Pancreas (tissue), 10 donors: ENCODE measurements around the gene CCDC38. TPM values are rescaled to one million over a fixed set of nuclear protein-coding genes. Genes with fewer than 3 reads are reported as not detected.

ENCODE experiments used
- ATAC-seq, 4 donors: fragments of 200-7000 bp; cut with Tn5 transposase; one replicate each; pipeline versions ENCODE4 v1.8.0 to v1.9.1; 2020; ENCODE audit warnings: mild to moderate bottlenecking in 4 of 4, moderate library complexity in 4 of 4
- DNase-seq, 6 donors: peaks; one replicate each; pipeline ENCODE4 v3.0.0-alpha.2; 2020
- FAIRE-seq: peaks from 2 replicates; lab custom pipeline; 2012; peaks lifted over from hg19 to GRCh38; lab: Jason Lieb, UNC
- H3K27ac ChIP-seq, 4 donors: fragments of 200-600 bp; sonication (generic); 1 replicate in 3 of 4; 2 replicates in 1 of 4; pipeline versions ENCODE4 v1.5.0 to v1.8.0; 2020
- H3K27me3 ChIP-seq, 4 donors: fragments of 200-600 bp; one replicate each; pipeline ENCODE4 v1.8.0; 2021
- H3K36me3 ChIP-seq, 3 donors: fragments of 200-600 bp; sonication (generic) in 1 of 3; one replicate each; pipeline versions ENCODE4 v1.5.0 to v1.8.0; 2020 to 2021
- H3K4me1 ChIP-seq, 3 donors: fragments of 200-600 bp; one replicate each; pipeline ENCODE4 v1.8.0; 2021
- H3K4me3 ChIP-seq, 4 donors: fragments of 200-600 bp; sonication (generic) in 2 of 4; one replicate each; pipeline versions ENCODE4 v1.5.0 to v1.8.0; 2020 to 2021
- H3K9me3 ChIP-seq, 4 donors: fragments of 200-600 bp; one replicate each; pipeline ENCODE4 v1.8.0; 2021
- CTCF ChIP-seq, 4 donors: fragments of 200-600 bp; sonication (generic) in 3 of 4; IDR thresholded peaks; one replicate each; pipeline versions ENCODE4 v1.5.0 to v1.8.0; 2021; ENCODE audit warnings: antibody characterized with exemption in 4 of 4
- WGBS, 2 donors: extraction: QIAGEN DNeasy Blood & Tissue Kit; methylation state at CpG; one replicate each; pipeline ENCODE4 v1.1.7; 2013; 5-methylcytosine and 5-hydroxymethylcytosine counted together
- intact Hi-C, 3 donors: fragments of 100-400 bp; cut with DNase I; formaldehyde crosslinking; loops; one replicate each; pipeline versions ENCODE4 v1.11.1 to v1.14.2; 2022
- polyA plus RNA-seq, 2 donors: library from polyadenylated mRNA; stranded (reverse); fragments of 200-250 nt; gene quantifications; one replicate each; pipeline ENCODE4 v1.2.3, GENCODE V29; 2013
- total RNA-seq, 6 donors: library from RNA; stranded (reverse); fragmentation: NEBNext Ultra II Directional in 4 of 6; extraction: Animal tissue kit (Norgen Biotek cat#: 25700) in 4 of 6; gene quantifications; one replicate each; pipeline versions ENCODE4 v1.2.1 to v1.2.4, GENCODE V29; 2021 to 2023
- donor health status: healthy with polysubstance abuse.
- donor health status: DM: no; HTN: no; CAD: no; lungs with moderate emphysema.
- donor health status: DM: no; HTN: no; CAD: no.
- donor health status: control.
- donor health status: control.
- donor health status: Bipolar disorder and iron deficiency.
- donor health status: DM: yes; HTN: yes; CAD: no.
- donor health status: DM: no; HTN: no; CAD: no.
- donor health status: DM: no; HTN: no; CAD: no.
- donor health status: DM: yes; HTN: yes; CAD: no.

CCDC38 gene
- total RNA-seq (not detected), polyA plus RNA-seq (under 1 TPM in 1 of 2 donors, not detected in 1; 0.05 TPM)

- no peaks in the 10 kb centered on the region for H3K27me3 ChIP-seq
- peak; percentile 97 to 99 (median 98) for ATAC-seq
- no peak for TF ChIP-seq CTCF (IDR thresholded peaks at IDR 0.05)
- peak within 1 kb of the TSS; percentile 63 to 85 (median 73) for H3K4me3 ChIP-seq
- H3K4me1 ChIP-seq: peaks cover 0 to 7% (median 0%) of the 10 kb centered on the region in 3 donors
- no peak for FAIRE-seq
- WGBS, 2 donors: 0 to 1% methylated on average over 37 to 51 of the region's 51 CpGs
- H3K36me3 ChIP-seq: no peaks in the 10 kb centered on the region
- DNase-seq: peak; percentile 83 to 91 (median 85)
- H3K9me3 ChIP-seq: no peaks in the 10 kb centered on the region
- peak within 1 kb of the TSS; percentile 61 to 89 (median 79) for H3K27ac ChIP-seq
- intact Hi-C loops: no loop called here
Measured at GRCh38 chr12:95942524-95943329, at the start of gene CCDC38. Gene CCDC38, minus strand, starts transcription at chr12:95942614. Its CDS starts 6,105 bp downstream, at chr12:95936509.

DNA sequence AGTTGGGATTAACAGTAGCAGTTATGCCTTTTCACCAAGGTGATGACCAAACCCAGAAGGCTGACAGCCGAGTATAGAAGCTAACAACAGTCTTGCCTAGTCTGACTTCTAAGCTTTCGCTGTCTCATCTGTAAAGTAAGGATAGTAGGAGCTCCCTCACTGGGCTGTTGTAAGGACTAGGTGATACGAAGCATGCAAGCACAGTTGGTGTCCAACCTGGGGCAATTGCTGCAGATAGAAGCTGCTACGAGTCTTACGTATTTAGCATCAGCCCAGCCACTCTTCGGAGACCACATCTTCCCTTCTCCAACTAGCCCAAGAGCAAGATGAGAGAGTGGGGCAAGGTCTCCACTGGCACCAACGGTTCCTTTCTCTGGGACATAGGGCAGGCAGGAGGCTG lies 47.7 kb upstream of the CCDC38 start:
- no peak for DNase-seq
- FAIRE-seq: no peak
- Histone ChIP-seq H3K27me3 (no peaks in the 10 kb centered on the region), H3K27ac (no peak overlapping the region), H3K9me3 (no peaks in the 10 kb centered on the region), H3K36me3 (no peaks in the 10 kb centered on the region), H3K4me1 (no peaks in the 10 kb centered on the region), H3K4me3 (no peak overlapping the region)
- 73 to 74% methylated on average over 7 of the region's 7 CpGs for WGBS, 2 donors
- intact Hi-C loops: loop anchor here in 1 of 3 donors (10.0 kb wide), 1 partner anchor 65 kb away; no protein-coding TSS in a partner anchor
- TF ChIP-seq CTCF (IDR thresholded peaks at IDR 0.05): no peak
- ATAC-seq: no peak

DNA sequence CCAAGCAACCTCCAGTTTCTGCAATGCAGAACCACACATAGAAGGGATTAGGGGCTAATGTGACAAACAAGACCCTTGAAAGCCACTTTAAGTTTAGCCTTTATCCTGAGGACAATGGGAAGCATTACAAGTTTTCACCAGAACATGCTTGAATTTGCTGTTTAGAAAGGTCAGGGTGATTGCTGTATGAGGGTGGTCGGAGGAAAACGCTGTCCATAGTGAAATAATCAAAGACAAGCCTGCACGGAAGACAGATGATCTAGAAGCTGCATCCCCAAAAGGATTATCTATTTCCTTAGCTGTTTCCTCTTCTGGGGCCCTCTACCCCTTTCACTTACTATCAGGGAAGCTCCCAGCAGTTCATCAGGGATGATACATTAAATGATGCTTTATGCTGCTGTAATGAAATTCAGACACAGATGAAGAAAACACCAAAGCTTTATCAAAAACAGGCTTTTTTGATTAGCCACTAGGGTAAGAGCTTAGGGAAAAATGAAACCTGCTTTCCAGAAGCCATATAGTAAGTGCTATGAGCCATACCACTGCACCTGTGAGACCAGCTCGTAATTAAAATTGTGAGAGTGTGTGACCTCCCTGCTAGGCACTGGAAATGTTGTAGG lies 47.2 kb upstream of the CCDC38 start:
- intact Hi-C loops: loop anchor here in 1 of 3 donors (10.0 kb wide), 1 partner anchor 65 kb away; no protein-coding TSS in a partner anchor
- no peak for FAIRE-seq

GRCh38 chr12:95988506-95989275 lies 46.3 kb upstream of the CCDC38 start:
- 70 to 77% methylated on average over 11 of the region's 11 CpGs for WGBS, 2 donors
- FAIRE-seq (no peak), DNase-seq (no peak), ATAC-seq (no peak)
- TF ChIP-seq CTCF (IDR thresholded peaks at IDR 0.05): no peak
- Histone ChIP-seq H3K9me3 (no peaks in the 10 kb centered on the region), H3K4me3 (no peak overlapping the region), H3K36me3 (no peaks in the 10 kb centered on the region), H3K27ac (no peak overlapping the region), H3K27me3 (no peaks in the 10 kb centered on the region), H3K4me1 (no peaks in the 10 kb centered on the region)
- intact Hi-C loops: no loop called here

More for the DNA sequence above, 47.2 kb upstream of the CCDC38 start:
- H3K4me1 ChIP-seq: no peaks in the 10 kb centered on the region
- TF ChIP-seq CTCF (IDR thresholded peaks at IDR 0.05): no peak
- H3K36me3 ChIP-seq: no peaks in the 10 kb centered on the region
- no peak for ATAC-seq
- no peaks in the 10 kb centered on the region for H3K9me3 ChIP-seq
- DNase-seq: no peak
- no peak overlapping the region for H3K4me3 ChIP-seq
- no peak overlapping the region for H3K27ac ChIP-seq
- WGBS, 2 donors: 67 to 74% methylated on average over 4 of the region's 4 CpGs
- no peaks in the 10 kb centered on the region for H3K27me3 ChIP-seq
